ENCODE measurements around the gene SYNE1.
"Not testable (repeated sequence)": the region's sequence is repeated elsewhere in the genome, so short reads cannot be mapped to it uniquely, and the experiment has no call there.

The SYNE1 gene

DNA sequence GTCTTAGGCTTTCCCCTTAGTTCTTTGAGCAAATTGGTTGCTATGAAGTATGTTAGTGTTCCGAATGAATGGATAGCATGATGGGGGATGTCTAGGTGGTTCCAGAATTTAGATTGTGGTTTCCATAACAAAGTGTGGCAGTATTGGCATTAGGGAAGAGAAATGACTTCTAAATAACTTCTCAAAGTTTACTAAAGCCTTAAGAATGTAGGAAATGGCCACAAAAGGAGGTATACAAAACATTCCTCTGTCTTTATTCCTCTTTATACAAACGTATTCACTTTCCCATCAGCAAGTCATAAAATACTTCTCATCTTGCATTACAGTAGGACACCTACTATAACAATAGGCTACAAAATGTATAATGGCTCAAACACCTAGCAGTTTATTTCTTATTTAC lies 550.1 kb downstream of the SYNE1 start:
- DNase-seq: no peak

DNA sequence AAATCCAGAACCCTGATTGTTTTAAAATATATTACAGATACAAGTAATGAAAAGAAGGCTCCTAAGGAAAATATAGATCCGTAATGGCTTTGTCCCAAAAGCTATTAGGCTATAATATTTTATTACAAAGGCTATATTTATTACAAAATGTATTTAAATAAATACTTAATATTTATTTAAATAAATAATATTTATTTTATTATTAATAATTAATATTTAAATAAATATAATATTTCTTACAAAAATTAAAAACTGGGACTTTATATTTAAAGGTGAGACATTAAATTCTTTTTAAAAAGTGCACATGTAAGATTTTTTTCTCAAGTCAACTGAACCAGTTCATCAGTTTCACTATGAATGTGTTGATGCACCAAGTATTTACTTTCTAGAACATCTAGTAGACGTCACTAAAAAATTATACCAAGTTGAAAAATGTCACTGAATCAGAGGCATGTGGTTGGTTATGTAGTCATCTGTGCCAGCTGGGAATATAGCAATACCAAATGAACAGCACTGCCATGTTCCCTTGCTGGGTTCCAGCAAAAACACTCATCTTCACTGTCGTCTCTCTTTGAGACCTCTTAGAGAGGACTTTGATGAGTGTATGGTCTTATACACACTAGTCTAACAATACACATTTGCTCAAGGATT lies 550.8 kb downstream of the SYNE1 start:
- DNase-seq: no peak

DNA sequence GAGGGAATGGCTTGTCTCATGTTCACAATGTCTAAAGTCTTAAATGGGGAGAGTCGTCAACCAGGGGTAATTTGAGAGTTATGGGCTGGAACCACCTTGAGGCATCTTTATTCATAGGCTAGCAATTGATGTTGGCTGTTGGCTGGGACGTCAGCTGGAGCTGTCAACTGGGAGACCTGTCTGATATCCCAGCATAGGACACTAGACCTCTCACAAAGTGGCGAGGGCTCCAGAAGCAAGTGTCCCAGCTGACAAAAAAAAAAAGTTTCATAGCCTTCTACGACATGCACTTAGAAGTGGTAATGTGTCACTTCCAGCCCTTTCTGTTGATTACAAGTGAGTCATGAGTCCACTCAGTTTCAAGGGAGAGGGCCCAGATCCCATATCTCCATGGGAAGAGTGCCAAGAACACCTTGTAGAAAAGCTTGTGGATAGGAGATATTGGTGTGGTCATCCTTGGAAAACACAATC lies 551.7 kb downstream of the SYNE1 start:
- DNase-seq: no peak

DNA sequence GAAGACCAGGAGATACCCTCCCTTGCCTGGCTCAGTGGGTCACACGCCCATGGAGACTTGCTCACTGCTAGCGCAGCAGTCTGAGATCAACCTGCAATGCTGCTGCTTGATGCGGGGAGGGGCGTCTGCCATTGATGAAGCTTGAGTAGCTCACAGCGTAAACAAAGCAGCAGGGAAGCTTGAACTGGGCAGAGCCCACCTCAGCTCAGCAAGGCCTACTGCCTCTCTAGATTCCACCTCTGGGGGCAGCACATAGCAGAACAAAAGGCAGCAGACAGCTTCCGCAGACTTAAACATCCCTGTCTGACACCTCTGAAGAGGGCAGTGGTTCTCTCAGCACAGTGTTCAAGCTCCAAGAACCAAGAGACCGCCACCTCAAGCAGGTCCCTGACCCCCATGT lies 558.4 kb downstream of the SYNE1 start:
- DNase-seq: no peak

DNA sequence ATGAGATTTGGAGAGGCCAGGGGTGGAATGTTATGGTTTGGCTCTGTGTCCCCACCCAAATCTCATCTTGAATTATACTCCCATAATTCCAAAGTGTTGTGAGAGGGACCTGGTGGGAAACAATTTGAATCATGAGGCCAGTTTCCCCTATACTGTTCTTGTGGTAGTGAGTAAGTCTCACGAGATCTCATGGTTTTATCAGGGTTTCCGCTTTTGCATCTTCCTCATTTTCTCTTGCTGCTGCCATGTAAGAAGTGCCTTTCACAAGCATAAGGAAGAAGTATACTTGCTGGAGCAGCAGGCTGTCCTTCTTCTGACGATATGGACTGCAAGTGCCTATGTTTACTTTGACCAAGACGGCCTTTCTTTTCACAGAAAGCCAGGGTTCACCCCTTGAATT lies 559.2 kb downstream of the SYNE1 start:
- no peak for DNase-seq

DNA sequence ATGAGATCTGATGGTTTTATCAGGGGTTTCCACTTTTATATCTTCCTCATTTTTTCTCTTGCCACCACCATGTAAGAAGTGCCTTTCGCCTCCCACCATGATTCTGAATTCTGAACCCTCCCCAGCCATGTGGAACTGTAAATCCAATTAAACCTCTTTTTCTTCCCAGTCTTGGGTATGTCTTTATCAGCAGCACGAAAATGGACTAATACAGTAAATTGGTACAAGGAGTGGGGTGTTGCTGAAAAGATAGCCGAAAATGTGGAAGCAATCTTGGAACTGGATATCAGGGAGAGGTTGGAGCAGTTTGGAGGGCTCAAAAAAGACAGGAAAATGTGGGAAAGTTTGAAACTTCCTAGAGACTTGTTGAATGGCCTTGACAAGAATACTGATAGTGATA lies 560.9 kb downstream of the SYNE1 start:
- DNase-seq: not testable (repeated sequence)

DNA sequence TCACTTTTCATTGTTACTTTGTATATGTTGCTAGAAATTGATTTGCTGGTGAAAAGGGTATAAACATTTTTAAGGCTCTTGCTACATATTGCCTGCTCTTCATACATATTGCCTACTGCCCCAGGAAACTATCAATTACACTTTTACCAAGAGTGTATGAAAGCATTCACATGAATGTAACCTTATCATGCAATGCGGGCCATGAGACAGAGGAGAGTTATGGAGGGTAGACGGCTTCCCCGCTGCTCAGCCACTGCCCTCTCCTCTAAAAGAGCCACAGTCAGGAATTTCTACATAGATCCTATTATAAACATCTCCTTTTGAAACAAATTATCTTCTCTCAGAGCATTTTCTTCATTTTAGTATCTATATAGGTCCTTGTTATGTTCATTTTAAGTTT lies 565.3 kb downstream of the SYNE1 start:
- no peak for DNase-seq

All from NCI-H446 (cell line).